PC-9 (cell line): Measurements from ENCODE around the gene RASL10B. TPM values are rescaled to one million over a fixed set of nuclear protein-coding genes. Genes with fewer than 3 reads are reported as not detected.

Source experiments
- BruUV-seq: library from RNA; stranded (reverse); fragments of 400-500 nt; replicated peaks from 2 replicates; lab custom pipeline; 2021; lab: Mats Ljungman, UMichigan
- CTCF ChIA-PET: fragments of 300-600 bp; sonication (Branson Sonifier 250); formaldehyde crosslinking; loops from one replicate; lab custom pipeline; 2022; ENCODE audit warnings: antibody characterized with exemption; lab: Charles Lee
- POLR2A ChIA-PET: fragments of 300-600 bp; sonication (Branson Sonifier 250); formaldehyde crosslinking; loops from one replicate; lab custom pipeline; 2022; ENCODE audit warnings: antibody characterized with exemption; ENCODE audit not compliant: unreplicated experiment; lab: Charles Lee
- DNase-seq, 2 experiments: peaks; one replicate each; pipeline versions ENCODE4 v3.0.0 to v3.0.0-alpha.2; 2015 to 2022; ENCODE audit warnings: mixed read lengths in 1 of 2
- H2AFZ ChIP-seq: fragments of 200-600 bp; sonication (generic); 2 replicates; pipeline ENCODE4 v1.8.1; 2017; ENCODE audit warnings: antibody characterized with exemption
- H3F3A ChIP-seq: fragments of 200-600 bp; sonication (generic); 2 replicates; pipeline ENCODE4 v1.8.1; 2017; ENCODE audit warnings: antibody characterized with exemption, mild to moderate bottlenecking, low read depth; ENCODE audit not compliant: insufficient read depth
- H3K27ac ChIP-seq: fragments of 200-600 bp; sonication (generic); 2 replicates; pipeline ENCODE4 v1.6.1; 2016; ENCODE audit warnings: mixed run types
- H3K27me3 ChIP-seq: fragments of 200-600 bp; sonication (generic); 2 replicates; pipeline ENCODE4 v1.6.1; 2016; ENCODE audit warnings: low read depth, mixed run types; ENCODE audit not compliant: insufficient read depth
- H3K36me3 ChIP-seq: fragments of 200-600 bp; sonication (generic); 2 replicates; pipeline ENCODE4 v1.6.1; 2016; ENCODE audit warnings: low read depth, mixed run types
- H3K4me1 ChIP-seq: fragments of 200-600 bp; sonication (generic); replicated peaks from 2 replicates; pipeline ENCODE4 v1.6.1; 2016; ENCODE audit warnings: mixed run types; ENCODE audit not compliant: insufficient read depth
- H3K4me2 ChIP-seq: fragments of 200-600 bp; sonication (generic); 2 replicates; pipeline ENCODE4 v1.6.1; 2017; ENCODE audit warnings: mixed run types
- H3K4me3 ChIP-seq: fragments of 200-600 bp; sonication (generic); 2 replicates; pipeline ENCODE4 v1.6.1; 2016; ENCODE audit warnings: mixed run types
- H3K79me2 ChIP-seq: fragments of 200-600 bp; sonication (generic); 2 replicates; pipeline ENCODE4 v1.6.1; 2017; ENCODE audit warnings: low read depth, mixed run types
- H3K9me2 ChIP-seq: fragments of 200-600 bp; sonication (generic); 2 replicates; pipeline ENCODE4 v1.8.1; 2017; ENCODE audit warnings: mild to moderate bottlenecking; ENCODE audit not compliant: insufficient read depth
- H3K9me3 ChIP-seq: fragments of 200-600 bp; sonication (generic); 2 replicates; pipeline ENCODE4 v1.8.1; 2016; ENCODE audit warnings: low read depth; ENCODE audit not compliant: insufficient read depth
- H4K20me1 ChIP-seq: fragments of 200-600 bp; sonication (generic); 2 replicates; pipeline ENCODE4 v1.8.1; 2017; ENCODE audit not compliant: insufficient read depth
- EZH2 ChIP-seq: fragments of 200-600 bp; sonication (generic); IDR thresholded peaks from 2 replicates; pipeline ENCODE4 v1.8.0; 2017; ENCODE audit warnings: antibody characterized with exemption, low read depth
- intact Hi-C: fragments of 100-400 bp; cut with micrococcal nuclease; formaldehyde crosslinking; loops from one replicate; pipeline ENCODE4 v1.10.0; 2022; ENCODE audit not compliant: unreplicated experiment
- total RNA-seq: library from RNA; stranded (reverse); gene quantifications from 2 replicates; pipeline ENCODE4 v1.2.3, GENCODE V29; 2021
- TF ChIP-seq, protein P1 (sequence below): fragments of 200-600 bp; sonication (generic); conservative IDR thresholded peaks from 2 replicates; pipeline ENCODE4 v1.6.1; 2017; ENCODE audit warnings: mixed run types, antibody characterized with exemption, mild to moderate bottlenecking, moderate library complexity

RASL10B gene
- total RNA-seq, 1 experiment from 2014 or later, result 0.11 TPM

DNA sequence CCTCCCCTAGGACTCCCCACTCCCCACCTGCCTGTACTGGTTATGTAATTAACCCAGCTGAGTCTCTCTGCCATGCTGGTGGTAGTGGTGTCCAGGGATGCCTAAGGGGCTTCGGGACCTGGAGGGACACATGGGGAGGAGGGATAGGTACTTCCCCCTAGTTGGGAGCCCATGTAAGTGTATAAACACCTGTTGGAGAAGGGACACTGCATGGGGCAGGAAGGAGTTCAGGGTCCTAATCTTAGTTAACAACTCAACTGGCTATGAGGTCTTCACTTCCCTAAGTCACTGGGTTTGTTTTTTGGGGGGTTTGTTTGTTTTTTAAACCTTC lies 1.3 kb downstream of the RASL10B start:
- no peak overlapping the region for H2AFZ ChIP-seq
- no peak overlapping the region for H3K4me3 ChIP-seq
- ChIA-PET CTCF (no interaction called here), POLR2A (no interaction called here)
- H4K20me1 ChIP-seq, result no peaks in the 10 kb centered on the region; the same call in 1 of the 2 replicates
- no peaks in the 10 kb centered on the region for H3K9me2 ChIP-seq
- no peaks in the 10 kb centered on the region for H3F3A ChIP-seq
- no peak for DNase-seq
- intact Hi-C loops, result no loop called here
- TF ChIP-seq, protein P1, sequence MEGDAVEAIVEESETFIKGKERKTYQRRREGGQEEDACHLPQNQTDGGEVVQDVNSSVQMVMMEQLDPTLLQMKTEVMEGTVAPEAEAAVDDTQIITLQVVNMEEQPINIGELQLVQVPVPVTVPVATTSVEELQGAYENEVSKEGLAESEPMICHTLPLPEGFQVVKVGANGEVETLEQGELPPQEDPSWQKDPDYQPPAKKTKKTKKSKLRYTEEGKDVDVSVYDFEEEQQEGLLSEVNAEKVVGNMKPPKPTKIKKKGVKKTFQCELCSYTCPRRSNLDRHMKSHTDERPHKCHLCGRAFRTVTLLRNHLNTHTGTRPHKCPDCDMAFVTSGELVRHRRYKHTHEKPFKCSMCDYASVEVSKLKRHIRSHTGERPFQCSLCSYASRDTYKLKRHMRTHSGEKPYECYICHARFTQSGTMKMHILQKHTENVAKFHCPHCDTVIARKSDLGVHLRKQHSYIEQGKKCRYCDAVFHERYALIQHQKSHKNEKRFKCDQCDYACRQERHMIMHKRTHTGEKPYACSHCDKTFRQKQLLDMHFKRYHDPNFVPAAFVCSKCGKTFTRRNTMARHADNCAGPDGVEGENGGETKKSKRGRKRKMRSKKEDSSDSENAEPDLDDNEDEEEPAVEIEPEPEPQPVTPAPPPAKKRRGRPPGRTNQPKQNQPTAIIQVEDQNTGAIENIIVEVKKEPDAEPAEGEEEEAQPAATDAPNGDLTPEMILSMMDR, result no peak
- no peak for TF ChIP-seq EZH2
- no peaks in the 10 kb centered on the region for H3K79me2 ChIP-seq
- H3K27ac ChIP-seq, result no peak overlapping the region
- no TSS peak for BruUV-seq
- H3K9me3 ChIP-seq, result no peaks in the 10 kb centered on the region
- peaks cover 9% of the 10 kb centered on the region; the same call in 1 of the 2 replicates for H3K27me3 ChIP-seq
- H3K4me1 ChIP-seq, result no peaks in the 10 kb centered on the region
- H3K36me3 ChIP-seq, result no peaks in the 10 kb centered on the region
- no peak overlapping the region for H3K4me2 ChIP-seq

DNA sequence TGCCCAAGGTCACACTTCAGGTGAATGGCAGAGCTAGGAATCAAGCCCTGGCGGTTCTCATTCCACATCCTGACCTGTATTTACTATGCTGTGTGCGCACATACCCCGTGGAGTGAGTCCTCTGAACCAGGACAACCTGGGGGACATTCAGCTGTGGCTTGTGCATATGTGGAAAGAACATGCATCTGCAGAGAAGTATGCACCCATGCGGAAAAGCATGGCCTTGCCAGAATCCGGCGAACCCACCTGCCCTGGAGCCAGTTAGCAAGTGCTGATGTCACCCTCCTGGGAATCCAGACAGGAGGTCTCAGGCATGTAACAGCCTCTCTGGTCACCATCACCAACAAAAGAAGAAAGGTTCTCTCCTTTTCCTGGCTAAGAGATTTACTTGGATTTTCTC lies 1.9 kb downstream of the RASL10B start:
- Histone ChIP-seq H2AFZ (no peak overlapping the region), H3K79me2 (no peaks in the 10 kb centered on the region), H3F3A (no peaks in the 10 kb centered on the region), H3K27ac (no peak overlapping the region), H4K20me1 (no peaks in the 10 kb centered on the region; the same call in 1 of the 2 replicates), H3K27me3 (peaks cover 15% of the 10 kb centered on the region), H3K9me3 (no peaks in the 10 kb centered on the region), H3K36me3 (no peaks in the 10 kb centered on the region), H3K4me1 (no peaks in the 10 kb centered on the region), H3K4me2 (no peak overlapping the region), H3K9me2 (no peaks in the 10 kb centered on the region), H3K4me3 (no peak overlapping the region)
- intact Hi-C loops, result no loop called here
- BruUV-seq, result no TSS peak
- ChIA-PET CTCF (no interaction called here), POLR2A (no interaction called here)
- TF ChIP-seq EZH2, result no peak
- TF ChIP-seq, protein P1, result no peak
- DNase-seq, result no peak

DNA sequence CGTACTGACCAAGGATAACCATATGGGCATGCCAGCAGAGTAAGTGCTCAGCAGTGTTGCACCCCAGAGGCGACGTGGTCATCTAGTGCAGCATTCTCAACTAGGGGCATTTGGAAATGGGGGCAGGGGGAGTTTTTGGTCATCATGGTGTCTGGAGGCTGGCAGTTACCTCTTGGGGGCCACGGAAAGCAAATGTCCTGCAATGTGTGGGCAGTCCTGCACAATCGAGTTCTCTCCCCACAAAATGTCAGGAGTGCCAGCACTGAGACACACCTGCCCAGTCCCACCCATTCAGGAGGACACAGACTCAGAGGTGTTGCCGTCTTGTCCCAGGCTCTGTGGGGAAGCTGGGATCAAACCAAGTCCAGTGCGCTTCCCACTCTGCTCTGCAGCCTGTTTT lies 3.0 kb downstream of the RASL10B start:
- no peaks in the 10 kb centered on the region for H3K36me3 ChIP-seq
- no peaks in the 10 kb centered on the region for H3K79me2 ChIP-seq
- H2AFZ ChIP-seq, result no peak overlapping the region
- no peaks in the 10 kb centered on the region for H3K9me3 ChIP-seq
- TF ChIP-seq EZH2, result no peak
- TF ChIP-seq, protein P1, result no peak
- H3K27ac ChIP-seq, result no peak overlapping the region
- no peak overlapping the region for H3K4me2 ChIP-seq
- BruUV-seq, result no TSS peak
- no peaks in the 10 kb centered on the region for H3F3A ChIP-seq
- H4K20me1 ChIP-seq, result no peaks in the 10 kb centered on the region; the same call in 1 of the 2 replicates
- peaks cover 25% of the 10 kb centered on the region for H3K27me3 ChIP-seq
- no peak for DNase-seq
- H3K9me2 ChIP-seq, result no peaks in the 10 kb centered on the region
- ChIA-PET POLR2A (interaction anchor here (0.5 kb wide), 1 partner anchor 12 kb away, joined by 5 read pairs; no protein-coding TSS in a partner anchor), CTCF (no interaction called here)
- intact Hi-C loops, result no loop called here
- H3K4me1 ChIP-seq, result no peaks in the 10 kb centered on the region
- no peak overlapping the region for H3K4me3 ChIP-seq
